GM19328 (cell line): ENCODE measurements around the gene CLOCK.

ENCODE experiments used
- ATAC-seq: cut with Tn5 transposase; IDR thresholded peaks from one replicate; pipeline ENCODE4 v1.9.1; 2021; ENCODE audit warnings: mild to moderate bottlenecking, moderate library complexity; ENCODE audit not compliant: unreplicated experiment

Gene CLOCK

GRCh38 chr4:55488716-55489115, 58.0 kb downstream of the CLOCK start:
- ATAC-seq: no peak

- ATAC-seq: no peak
Observed at GRCh38 chr4:55485821-55486220, 60.9 kb downstream of the CLOCK start.

GRCh38 chr4:55483315-55483714, 63.4 kb downstream of the CLOCK start:
- ATAC-seq: no peak

- no peak for ATAC-seq
Observed at GRCh38 chr4:55475394-55476243, 71.1 kb downstream of the CLOCK start.

- no peak for ATAC-seq
Observed at GRCh38 chr4:55469979-55470378, 76.7 kb downstream of the CLOCK start.

- no peak for ATAC-seq
Observed at GRCh38 chr4:55468724-55469123, 78.0 kb downstream of the CLOCK start.

- ATAC-seq: no peak
Observed at GRCh38 chr4:55466001-55466400, 80.7 kb downstream of the CLOCK start.

- no peak for ATAC-seq
Observed at GRCh38 chr4:55458611-55459010, 88.1 kb downstream of the CLOCK start.

GRCh38 chr4:55458164-55458563, 88.5 kb downstream of the CLOCK start:
- ATAC-seq: no peak

- ATAC-seq: no peak
Observed at GRCh38 chr4:55450566-55450965, 96.1 kb downstream of the CLOCK start.

GRCh38 chr4:55447831-55448230, 98.9 kb downstream of the CLOCK start:
- ATAC-seq: no peak

- no peak for ATAC-seq
Observed at GRCh38 chr4:55447108-55447708, 99.5 kb downstream of the CLOCK start.

- no peak for ATAC-seq
Observed at GRCh38 chr4:55446578-55446922, 100.2 kb downstream of the CLOCK start.

- ATAC-seq: no peak
Observed at GRCh38 chr4:55445921-55446577, 100.7 kb downstream of the CLOCK start.

- ATAC-seq: no peak
Observed at GRCh38 chr4:55444827-55445226, 101.9 kb downstream of the CLOCK start.

GRCh38 chr4:55442541-55442940, 104.2 kb downstream of the CLOCK start:
- no peak for ATAC-seq

GRCh38 chr4:55440786-55441185, 105.9 kb downstream of the CLOCK start:
- ATAC-seq: no peak

GRCh38 chr4:55439023-55439422, 107.7 kb downstream of the CLOCK start:
- no peak for ATAC-seq

- ATAC-seq: no peak
Observed at GRCh38 chr4:55438314-55438713, 108.4 kb downstream of the CLOCK start.

- ATAC-seq: no peak
Observed at GRCh38 chr4:55437823-55438222, 108.9 kb downstream of the CLOCK start.

- ATAC-seq: no peak
Observed at GRCh38 chr4:55437356-55437796, 109.3 kb downstream of the CLOCK start.
